Keratinocyte (primary cell): ENCODE measurements around the gene TEX44. TPM values are rescaled to one million over a fixed set of nuclear protein-coding genes. Genes with fewer than 3 reads are reported as not detected.

Source experiments
- DNase-seq: peaks from one replicate; pipeline ENCODE4 v3.0.0-alpha.2; 2011; ENCODE audit warnings: low read depth, missing footprints, low spot score
- FAIRE-seq: peaks from 2 replicates; lab custom pipeline; 2011; peaks lifted over from hg19 to GRCh38; lab: Jason Lieb, UNC
- H2AFZ ChIP-seq: 2 replicates; pipeline ENCODE4 v1.6.0; 2012; ENCODE audit warnings: low read length, control low read depth, inconsistent platforms; ENCODE audit not compliant: control insufficient read depth
- H3K27ac ChIP-seq: 2 replicates; pipeline ENCODE4 v1.5.1; 2011; ENCODE audit warnings: low read length; ENCODE audit not compliant: control insufficient read depth, insufficient read depth
- H3K27me3 ChIP-seq: 3 replicates; pipeline ENCODE4 v1.6.0; 2011; ENCODE audit warnings: low read length; ENCODE audit not compliant: control insufficient read depth, insufficient read depth; ENCODE audit errors: extremely low read depth
- H3K36me3 ChIP-seq, 2 experiments: 2 replicates in 1 of 2; 3 replicates in 1 of 2; pipeline ENCODE4 v1.5.1; 2011; ENCODE audit warnings: low read length in 2 of 2, mild to moderate bottlenecking in 1 of 2; ENCODE audit not compliant: control insufficient read depth in 2 of 2, insufficient read depth in 2 of 2; ENCODE audit errors: extremely low read depth in 1 of 2
- H3K4me1 ChIP-seq: 3 replicates; pipeline ENCODE4 v1.5.1; 2011; ENCODE audit warnings: low read length; ENCODE audit not compliant: control insufficient read depth, insufficient read depth; ENCODE audit errors: extremely low read depth
- H3K4me2 ChIP-seq: 3 replicates; pipeline ENCODE4 v1.6.0; 2011; ENCODE audit warnings: low read depth, low read length; ENCODE audit not compliant: control insufficient read depth, insufficient read depth; ENCODE audit errors: extremely low read depth
- H3K4me3 ChIP-seq, 3 experiments: fragments of 200-600 bp in 1 of 3; sonication (generic) in 1 of 3; 2 replicates in 2 of 3; 3 replicates in 1 of 3; pipeline ENCODE4 v1.5.1; 2011 to 2016; ENCODE audit warnings: low read length in 3 of 3, mild to moderate bottlenecking in 3 of 3, control low read depth in 2 of 3, inconsistent platforms in 1 of 3, low read depth in 1 of 3, mixed read lengths in 1 of 3, mixed run types in 1 of 3, moderate library complexity in 1 of 3; ENCODE audit not compliant: control insufficient read depth in 2 of 3, insufficient read depth in 2 of 3; ENCODE audit errors: extremely low read depth in 1 of 3
- H3K79me2 ChIP-seq: 2 replicates; pipeline ENCODE4 v1.6.0; 2012; ENCODE audit warnings: low read length; ENCODE audit not compliant: control insufficient read depth, insufficient read depth
- H3K9ac ChIP-seq: 3 replicates; pipeline ENCODE4 v1.6.0; 2011; ENCODE audit warnings: low read length; ENCODE audit not compliant: control insufficient read depth, insufficient read depth; ENCODE audit errors: extremely low read depth
- H3K9me1 ChIP-seq: 3 replicates; pipeline ENCODE4 v1.6.0; 2011; ENCODE audit warnings: low read length; ENCODE audit not compliant: control insufficient read depth, insufficient read depth; ENCODE audit errors: extremely low read depth
- H3K9me3 ChIP-seq: 2 replicates; pipeline ENCODE4 v1.5.1; 2012; ENCODE audit warnings: low read depth, low read length; ENCODE audit not compliant: control insufficient read depth
- H4K20me1 ChIP-seq: 3 replicates; pipeline ENCODE4 v1.6.0; 2011; ENCODE audit warnings: low read length; ENCODE audit not compliant: control insufficient read depth, insufficient read depth; ENCODE audit errors: extremely low read depth
- CTCF ChIP-seq, 3 experiments: IDR thresholded peaks in 1 of 3; conservative IDR thresholded peaks in 1 of 3; optimal IDR thresholded peaks in 1 of 3; 2 replicates in 2 of 3; 3 replicates in 1 of 3; pipeline versions ENCODE3 to v1.5.1; 2011; ENCODE audit warnings: low read length in 3 of 3, mild to moderate bottlenecking in 3 of 3, moderate library complexity in 2 of 3, control low read depth in 1 of 3, inconsistent platforms in 1 of 3; ENCODE audit not compliant: insufficient read depth in 2 of 3; ENCODE audit errors: extremely low read depth in 1 of 3
- EZH2 ChIP-seq: IDR thresholded peaks from one replicate; pipeline ENCODE4 v1.6.1; 2012; ENCODE audit warnings: inconsistent platforms, mild to moderate bottlenecking, low read length, moderate library complexity
- dilution Hi-C: fragments of 300-500 bp; cut with MboI; formaldehyde crosslinking; loops from one replicate; pipeline ENCODE4 v1.7.0; 2020; ENCODE audit warnings: low sequenced_read_pairs; ENCODE audit not compliant: extremely low pct_ligation_motif_present
- polyA plus RNA-seq, 5 experiments: library from polyadenylated mRNA; depleted of rRNA in 3 of 5; stranded (reverse) in 3 of 5; stranded (forward) in 1 of 5; unstranded in 1 of 5; fragments of >200 nt; gene quantifications; 1 replicate in 1 of 5; 2 replicates in 3 of 5; 3 replicates in 1 of 5; pipeline versions ENCODE4 v1.2.1 to v1.2.3, GENCODE V29; 2011 to 2012; ENCODE audit warnings: missing spikeins in 2 of 5, low read depth in 1 of 5, low replicate concordance in 1 of 5

TEX44 gene
- polyA plus RNA-seq, 1 donor (not counting 4 experiments of a cell fraction or from before 2014, with no cell fraction given): not detected

GRCh38 chr2:231634951-231635875 is 42.5 kb downstream of the TEX44 start:
- no peak overlapping the region for H3K4me3 ChIP-seq
- H3K79me2 ChIP-seq: no peaks in the 10 kb centered on the region
- H3K9me1 ChIP-seq: peaks cover 2% of the 10 kb centered on the region
- TF ChIP-seq CTCF (optimal IDR thresholded peaks at IDR 0.05 in 1 of 3, IDR thresholded peaks at IDR 0.05 in 1 of 3, conservative IDR thresholded peaks at IDR 0.05 in 1 of 3; ENCODE audit: extremely low read depth in 1 of 3, insufficient read depth in 2 of 3, low read length in 3 of 3) (no peak), EZH2 (no peak)
- H3K27me3 ChIP-seq: no peaks in the 10 kb centered on the region
- FAIRE-seq: no peak
- H3K4me2 ChIP-seq: no peak overlapping the region
- no peaks in the 10 kb centered on the region for H3K36me3 ChIP-seq
- no peak for DNase-seq
- H3K27ac ChIP-seq: no peak overlapping the region
- dilution Hi-C loops: no loop called here
- no peak overlapping the region for H2AFZ ChIP-seq
- H4K20me1 ChIP-seq: no peaks in the 10 kb centered on the region
- peaks cover 3% of the 10 kb centered on the region for H3K4me1 ChIP-seq
- H3K9ac ChIP-seq: no peak overlapping the region
- H3K9me3 ChIP-seq: no peaks in the 10 kb centered on the region

- FAIRE-seq: no peak
- DNase-seq: no peak
- Histone ChIP-seq H3K4me3 (no peak overlapping the region), H2AFZ (no peak overlapping the region), H3K36me3 (no peaks in the 10 kb centered on the region), H3K79me2 (no peaks in the 10 kb centered on the region), H4K20me1 (no peaks in the 10 kb centered on the region), H3K4me1 (peaks cover 20% of the 10 kb centered on the region), H3K9me1 (no peaks in the 10 kb centered on the region), H3K27me3 (no peaks in the 10 kb centered on the region), H3K9me3 (no peaks in the 10 kb centered on the region), H3K4me2 (no peak overlapping the region), H3K9ac (no peak overlapping the region), H3K27ac (no peak overlapping the region)
- dilution Hi-C loops: no loop called here
- TF ChIP-seq EZH2 (no peak), CTCF (optimal IDR thresholded peaks at IDR 0.05 in 1 of 3, IDR thresholded peaks at IDR 0.05 in 1 of 3, conservative IDR thresholded peaks at IDR 0.05 in 1 of 3; ENCODE audit: extremely low read depth in 1 of 3, insufficient read depth in 2 of 3, low read length in 3 of 3) (no peak)
These were observed 47.6 kb downstream of the TEX44 start for GRCh38 chr2:231640241-231640640.
